IMR-90 (cell line): ENCODE data around the gene NKPD1. TPM values are rescaled to one million over a fixed set of nuclear protein-coding genes. Genes with fewer than 3 reads are reported as not detected.

Experiments used
- ATAC-seq: fragments of 200-7000 bp; cut with Tn5 transposase; 2 replicates; pipeline ENCODE4 v1.9.1; 2020; ENCODE audit warnings: low read depth, mild to moderate bottlenecking, moderate library complexity
- BruUV-seq: library from RNA; stranded (reverse); fragments of 400-500 nt; replicated peaks from 2 replicates; lab custom pipeline; 2021; lab: Mats Ljungman, UMichigan
- CTCF ChIA-PET: fragments of 300-600 bp; formaldehyde crosslinking; extraction: SDS; loops from one replicate; lab custom pipeline; 2021; ENCODE audit warnings: antibody characterized with exemption; lab: Yijun Ruan, JAX
- POLR2A ChIA-PET: fragments of 300-600 bp; sonication (Branson Sonifier 250); formaldehyde crosslinking; loops from one replicate; lab custom pipeline; 2022; ENCODE audit warnings: antibody characterized with exemption; ENCODE audit not compliant: unreplicated experiment; lab: Charles Lee
- DNase-seq: peaks from one replicate; pipeline ENCODE4 v3.0.0; 2013
- H2AFZ ChIP-seq: replicated peaks from 2 replicates; pipeline ENCODE3; 2013; ENCODE audit warnings: low read length, mild to moderate bottlenecking; ENCODE audit not compliant: poor library complexity
- H2AK5ac ChIP-seq: 2 replicates; pipeline ENCODE4 v1.6.1; 2013; ENCODE audit warnings: low read depth, low read length, inconsistent platforms
- H2AK9ac ChIP-seq: replicated peaks from 2 replicates; pipeline ENCODE3; 2013; ENCODE audit warnings: mild to moderate bottlenecking, low read depth, low read length, moderate library complexity; ENCODE audit not compliant: poor library complexity
- H2BK120ac ChIP-seq: 2 replicates; pipeline ENCODE4 v1.6.1; 2013; ENCODE audit warnings: low read depth, low read length, inconsistent platforms
- H2BK15ac ChIP-seq: 3 replicates; pipeline ENCODE4 v1.6.1; 2013; ENCODE audit warnings: low read depth, low read length, inconsistent platforms
- H2BK20ac ChIP-seq: 2 replicates; pipeline ENCODE4 v1.6.1; 2013; ENCODE audit warnings: low read depth, mild to moderate bottlenecking, inconsistent platforms, low read length, moderate library complexity
- H2BK5ac ChIP-seq: 2 replicates; pipeline ENCODE4 v1.6.1; 2013; ENCODE audit warnings: mild to moderate bottlenecking, low read depth, low read length, inconsistent platforms; ENCODE audit not compliant: poor library complexity, severe bottlenecking
- H3K14ac ChIP-seq: replicated peaks from 2 replicates; pipeline ENCODE4 v1.6.1; 2013; ENCODE audit warnings: low read depth, low read length, inconsistent platforms
- H3K18ac ChIP-seq: 2 replicates; pipeline ENCODE4 v1.6.1; 2013; ENCODE audit warnings: low read depth, low read length, control low read depth
- H3K23ac ChIP-seq: 2 replicates; pipeline ENCODE4 v1.6.1; 2013; ENCODE audit warnings: low read depth, low read length, inconsistent platforms
- H3K27ac ChIP-seq: 2 replicates; pipeline ENCODE4 v1.5.1; 2013; ENCODE audit warnings: mild to moderate bottlenecking, control low read depth, low read length; ENCODE audit not compliant: insufficient read depth
- H3K27me3 ChIP-seq: 2 replicates; pipeline ENCODE4 v1.6.1; 2013; ENCODE audit warnings: low read length; ENCODE audit not compliant: control insufficient read depth, insufficient read depth
- H3K36me3 ChIP-seq: 2 replicates; pipeline ENCODE4 v1.6.1; 2013; ENCODE audit warnings: low read length, mixed read lengths; ENCODE audit not compliant: control insufficient read depth, insufficient read depth
- H3K4ac ChIP-seq: 2 replicates; pipeline ENCODE4 v1.6.1; 2013; ENCODE audit warnings: low read depth, low read length, inconsistent platforms
- H3K4me1 ChIP-seq: 2 replicates; pipeline ENCODE4 v1.6.1; 2013; ENCODE audit warnings: low read length, mixed read lengths; ENCODE audit not compliant: control insufficient read depth, insufficient read depth
- H3K4me2 ChIP-seq: 2 replicates; pipeline ENCODE4 v1.6.1; 2013; ENCODE audit warnings: low read depth, mild to moderate bottlenecking, control low read depth, low read length, moderate library complexity
- H3K4me3 ChIP-seq: 2 replicates; pipeline ENCODE4 v1.5.1; 2013; ENCODE audit warnings: low read depth, mild to moderate bottlenecking, control low read depth, low read length, moderate library complexity; ENCODE audit not compliant: insufficient read depth
- H3K56ac ChIP-seq: 2 replicates; pipeline ENCODE4 v1.6.1; 2013; ENCODE audit warnings: low read length, inconsistent platforms; ENCODE audit not compliant: insufficient read depth; ENCODE audit errors: extremely low read depth
- H3K79me1 ChIP-seq, 2 experiments: 2 replicates each; pipeline ENCODE4 v1.6.1; 2013; ENCODE audit warnings: low read length in 2 of 2, inconsistent platforms in 1 of 2, low read depth in 1 of 2
- H3K9ac ChIP-seq: 2 replicates; pipeline ENCODE4 v1.6.1; 2013; ENCODE audit warnings: low read depth, low read length, control low read depth
- H3K9me1 ChIP-seq: 2 replicates; pipeline ENCODE4 v1.6.1; 2013; ENCODE audit warnings: low read length, inconsistent platforms; ENCODE audit not compliant: insufficient read depth
- H3K9me3 ChIP-seq: 2 replicates; pipeline ENCODE4 v1.6.1; 2013; ENCODE audit warnings: low read length; ENCODE audit not compliant: control insufficient read depth, insufficient read depth
- H4K20me1 ChIP-seq: 2 replicates; pipeline ENCODE4 v1.6.1; 2013; ENCODE audit warnings: low read length, inconsistent platforms; ENCODE audit not compliant: insufficient read depth
- H4K5ac ChIP-seq: 2 replicates; pipeline ENCODE4 v1.6.1; 2013; ENCODE audit warnings: mild to moderate bottlenecking, low read depth, low read length, control low read depth
- H4K8ac ChIP-seq, 2 experiments: 2 replicates each; pipeline ENCODE4 v1.6.1; 2013; ENCODE audit warnings: low read depth in 2 of 2, low read length in 2 of 2, control low read depth in 1 of 2, inconsistent platforms in 1 of 2
- H4K91ac ChIP-seq: 2 replicates; pipeline ENCODE4 v1.6.1; 2013; ENCODE audit warnings: low read depth, low read length, inconsistent platforms; ENCODE audit not compliant: insufficient read depth
- BHLHE40 ChIP-seq: fragments of 150-350 bp; IDR thresholded peaks from 2 replicates; pipeline ENCODE4 v1.6.1; 2016; ENCODE audit warnings: mild to moderate bottlenecking, low read depth, low read length
- CEBPB ChIP-seq: IDR thresholded peaks from 2 replicates; pipeline ENCODE4 v1.6.1; 2012; ENCODE audit warnings: low read depth, low read length, improper control_type of control experiment
- CHD1 ChIP-seq: IDR thresholded peaks from 2 replicates; pipeline ENCODE4 v1.6.1; 2012; ENCODE audit warnings: low read depth, low read length, improper control_type of control experiment
- FOS ChIP-seq: fragments of 150-350 bp; IDR thresholded peaks from 2 replicates; pipeline ENCODE4 v1.6.1; 2016; ENCODE audit warnings: low read depth, low read length
- NFE2L2 ChIP-seq: fragments of 150-350 bp; IDR thresholded peaks from 2 replicates; pipeline ENCODE4 v1.6.1; 2016; ENCODE audit warnings: low read depth, mild to moderate bottlenecking, low read length
- RAD21 ChIP-seq: IDR thresholded peaks from 2 replicates; pipeline ENCODE4 v1.6.1; 2012; ENCODE audit warnings: low read length, improper control_type of control experiment
- RCOR1 ChIP-seq: IDR thresholded peaks from 2 replicates; pipeline ENCODE4 v1.6.1; 2012; ENCODE audit warnings: mild to moderate bottlenecking, low read length, improper control_type of control experiment; ENCODE audit not compliant: insufficient replicate concordance
- RFX5 ChIP-seq: IDR thresholded peaks from 2 replicates; pipeline ENCODE4 v1.8.0; 2012; ENCODE audit warnings: low read depth, mild to moderate bottlenecking, low read length, moderate library complexity
- SMC3 ChIP-seq: fragments of 150-350 bp; IDR thresholded peaks from 2 replicates; pipeline ENCODE4 v1.6.1; 2016; ENCODE audit warnings: low read depth, mild to moderate bottlenecking, antibody characterized with exemption, low read length, moderate library complexity
- WGBS, 2 experiments: methylation state at CpG; one replicate each; pipeline versions ENCODE4 v1.1.5 to v1.1.7; 2013; ENCODE audit warnings: missing lambda C conversion rate in 2 of 2; ENCODE audit not compliant: insufficient read length in 1 of 2; ENCODE audit errors: extremely low coverage in 2 of 2; 5-methylcytosine and 5-hydroxymethylcytosine counted together
- dilution Hi-C: fragments of 300-500 bp; cut with HindIII; formaldehyde crosslinking; loops from one replicate; pipeline ENCODE4 v1.14.3; 2018; ENCODE audit warnings: low sequenced_read_pairs; ENCODE audit not compliant: unreplicated experiment
- in situ Hi-C: fragments of 300-500 bp; cut with MboI; formaldehyde crosslinking; loops from 3 replicates; pipeline ENCODE4 v1.14.3; 2019; ENCODE audit warnings: low sequenced_read_pairs, inconsistent platforms, mixed read lengths
- intact Hi-C: fragments of 100-400 bp; cut with micrococcal nuclease; formaldehyde crosslinking; loops from 2 replicates; pipeline ENCODE4 v1.10.0; 2022
- polyA plus RNA-seq, 3 experiments: library from polyadenylated mRNA; depleted of rRNA; stranded (reverse); fragments of >200 nt; gene quantifications; 2 replicates each; pipeline ENCODE4 v1.2.3, GENCODE V29; 2012; ENCODE audit warnings: low replicate concordance in 1 of 3
- total RNA-seq: library from RNA; depleted of rRNA; stranded (reverse); fragments of >200 nt; gene quantifications from 2 replicates; pipeline ENCODE4 v1.2.3, GENCODE V29; 2012
- TF ChIP-seq, protein P1 (sequence below): fragments of 150-350 bp; IDR thresholded peaks from 2 replicates; pipeline ENCODE4 v1.6.1; 2016; ENCODE audit warnings: low read depth, mild to moderate bottlenecking, low read length, moderate library complexity, borderline replicate concordance
- TF ChIP-seq, protein P2 (sequence below): fragments of 150-350 bp; IDR thresholded peaks from 2 replicates; pipeline ENCODE4 v1.6.1; 2017; ENCODE audit warnings: mild to moderate bottlenecking, antibody characterized with exemption, low read length, low read depth
- TF ChIP-seq, protein P3 (sequence below): conservative IDR thresholded peaks from 2 replicates; pipeline ENCODE4 v1.5.1; 2012; ENCODE audit warnings: mild to moderate bottlenecking, low read depth, low read length, improper control_type of control experiment

NKPD1 gene
- total and polyA plus RNA-seq, 2 of the 4 experiments (the other 2 are of a cell fraction): under 0.01 to 0.09 TPM

DNA sequence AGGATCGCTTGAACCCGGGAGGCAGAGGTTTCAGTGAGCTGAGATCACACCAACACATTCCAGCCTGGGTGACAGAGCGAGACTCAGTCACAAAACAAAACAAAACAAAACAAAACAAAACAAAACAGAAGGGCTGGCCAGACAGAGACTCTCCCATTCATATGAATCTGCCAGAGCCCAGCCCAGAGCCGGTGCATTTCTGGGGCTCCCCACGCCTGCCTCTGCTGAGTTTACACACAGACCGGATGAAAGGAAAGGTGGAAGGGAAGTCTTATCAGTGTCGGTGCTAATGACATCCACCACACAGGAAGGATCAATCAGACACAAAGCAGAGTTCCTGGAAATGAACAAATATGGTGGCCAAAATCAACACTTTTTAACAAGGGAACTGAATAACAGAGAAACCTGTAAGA, 10.4 kb upstream of the NKPD1 start:
- dilution Hi-C loops: no loop called here
- no TSS peak for BruUV-seq
- no peaks in the 10 kb centered on the region for H3K9me3 ChIP-seq
- no peak overlapping the region for H3K4ac ChIP-seq
- no peak overlapping the region for H3K9ac ChIP-seq
- CTCF ChIA-PET: interaction anchor here (0.9 to 1.4 kb wide), 2 partner anchors 33 to 168 kb away, joined by 3 read pairs; no protein-coding TSS in a partner anchor
- no peak overlapping the region for H2AK9ac ChIP-seq
- H4K5ac ChIP-seq: no peak overlapping the region
- no peak overlapping the region for H3K27ac ChIP-seq
- TF ChIP-seq, protein P1, sequence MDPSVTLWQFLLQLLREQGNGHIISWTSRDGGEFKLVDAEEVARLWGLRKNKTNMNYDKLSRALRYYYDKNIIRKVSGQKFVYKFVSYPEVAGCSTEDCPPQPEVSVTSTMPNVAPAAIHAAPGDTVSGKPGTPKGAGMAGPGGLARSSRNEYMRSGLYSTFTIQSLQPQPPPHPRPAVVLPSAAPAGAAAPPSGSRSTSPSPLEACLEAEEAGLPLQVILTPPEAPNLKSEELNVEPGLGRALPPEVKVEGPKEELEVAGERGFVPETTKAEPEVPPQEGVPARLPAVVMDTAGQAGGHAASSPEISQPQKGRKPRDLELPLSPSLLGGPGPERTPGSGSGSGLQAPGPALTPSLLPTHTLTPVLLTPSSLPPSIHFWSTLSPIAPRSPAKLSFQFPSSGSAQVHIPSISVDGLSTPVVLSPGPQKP: no peak
- TF ChIP-seq RAD21 (no peak), RCOR1 (no peak), BHLHE40 (no peak), SMC3 (no peak), CHD1 (no peak), NFE2L2 (no peak), RFX5 (no peak), CEBPB (no peak), FOS (no peak)
- TF ChIP-seq, protein P2, sequence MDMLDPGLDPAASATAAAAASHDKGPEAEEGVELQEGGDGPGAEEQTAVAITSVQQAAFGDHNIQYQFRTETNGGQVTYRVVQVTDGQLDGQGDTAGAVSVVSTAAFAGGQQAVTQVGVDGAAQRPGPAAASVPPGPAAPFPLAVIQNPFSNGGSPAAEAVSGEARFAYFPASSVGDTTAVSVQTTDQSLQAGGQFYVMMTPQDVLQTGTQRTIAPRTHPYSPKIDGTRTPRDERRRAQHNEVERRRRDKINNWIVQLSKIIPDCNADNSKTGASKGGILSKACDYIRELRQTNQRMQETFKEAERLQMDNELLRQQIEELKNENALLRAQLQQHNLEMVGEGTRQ: no peak
- TF ChIP-seq, protein P3, sequence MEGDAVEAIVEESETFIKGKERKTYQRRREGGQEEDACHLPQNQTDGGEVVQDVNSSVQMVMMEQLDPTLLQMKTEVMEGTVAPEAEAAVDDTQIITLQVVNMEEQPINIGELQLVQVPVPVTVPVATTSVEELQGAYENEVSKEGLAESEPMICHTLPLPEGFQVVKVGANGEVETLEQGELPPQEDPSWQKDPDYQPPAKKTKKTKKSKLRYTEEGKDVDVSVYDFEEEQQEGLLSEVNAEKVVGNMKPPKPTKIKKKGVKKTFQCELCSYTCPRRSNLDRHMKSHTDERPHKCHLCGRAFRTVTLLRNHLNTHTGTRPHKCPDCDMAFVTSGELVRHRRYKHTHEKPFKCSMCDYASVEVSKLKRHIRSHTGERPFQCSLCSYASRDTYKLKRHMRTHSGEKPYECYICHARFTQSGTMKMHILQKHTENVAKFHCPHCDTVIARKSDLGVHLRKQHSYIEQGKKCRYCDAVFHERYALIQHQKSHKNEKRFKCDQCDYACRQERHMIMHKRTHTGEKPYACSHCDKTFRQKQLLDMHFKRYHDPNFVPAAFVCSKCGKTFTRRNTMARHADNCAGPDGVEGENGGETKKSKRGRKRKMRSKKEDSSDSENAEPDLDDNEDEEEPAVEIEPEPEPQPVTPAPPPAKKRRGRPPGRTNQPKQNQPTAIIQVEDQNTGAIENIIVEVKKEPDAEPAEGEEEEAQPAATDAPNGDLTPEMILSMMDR: no peak
- H3K9me1 ChIP-seq: no peaks in the 10 kb centered on the region
- H3K18ac ChIP-seq: no peak overlapping the region
- no peak overlapping the region for H2BK120ac ChIP-seq
- intact Hi-C loops: no loop called here
- in situ Hi-C loops: no loop called here
- H4K20me1 ChIP-seq: no peaks in the 10 kb centered on the region
- no CpG with 5 or more reads among the region's 7 CpGs for WGBS, 2 experiments
- H3K27me3 ChIP-seq: peaks cover 2% of the 10 kb centered on the region; the same call in 1 of the 2 replicates
- H4K91ac ChIP-seq: no peak overlapping the region
- H3K14ac ChIP-seq: no peak overlapping the region
- no peak overlapping the region for H3K4me2 ChIP-seq
- H3K56ac ChIP-seq: no peak overlapping the region
- no peak overlapping the region for H2AK5ac ChIP-seq
- no peak overlapping the region for H3K4me3 ChIP-seq
- no peak overlapping the region for H2AFZ ChIP-seq
- H2BK15ac ChIP-seq: no peak overlapping the region
- no peak for DNase-seq
- no peak overlapping the region for H3K23ac ChIP-seq
- H3K79me1 ChIP-seq: no peaks in the 10 kb centered on the region
- POLR2A ChIA-PET: no interaction called here
- H4K8ac ChIP-seq: no peak overlapping the region
- no peaks in the 10 kb centered on the region for H3K36me3 ChIP-seq
- H2BK20ac ChIP-seq: no peak overlapping the region
- H2BK5ac ChIP-seq: no peak overlapping the region
- H3K4me1 ChIP-seq: peaks cover 2% of the 10 kb centered on the region
- ATAC-seq: no peak
